GM19395 (cell line): Measurements from ENCODE around the gene NELL1.

ENCODE experiments used
- ATAC-seq: cut with Tn5 transposase; IDR thresholded peaks from one replicate; pipeline ENCODE4 v1.9.1; 2021; ENCODE audit warnings: mild to moderate bottlenecking, moderate library complexity; ENCODE audit not compliant: unreplicated experiment

Gene NELL1

GRCh38 chr11:20668131-20668809, 1.1 kb upstream of the NELL1 start:
- ATAC-seq = no peak

GRCh38 chr11:20669820-20670684, 666 bp downstream of the NELL1 start:
- no peak for ATAC-seq

DNA sequence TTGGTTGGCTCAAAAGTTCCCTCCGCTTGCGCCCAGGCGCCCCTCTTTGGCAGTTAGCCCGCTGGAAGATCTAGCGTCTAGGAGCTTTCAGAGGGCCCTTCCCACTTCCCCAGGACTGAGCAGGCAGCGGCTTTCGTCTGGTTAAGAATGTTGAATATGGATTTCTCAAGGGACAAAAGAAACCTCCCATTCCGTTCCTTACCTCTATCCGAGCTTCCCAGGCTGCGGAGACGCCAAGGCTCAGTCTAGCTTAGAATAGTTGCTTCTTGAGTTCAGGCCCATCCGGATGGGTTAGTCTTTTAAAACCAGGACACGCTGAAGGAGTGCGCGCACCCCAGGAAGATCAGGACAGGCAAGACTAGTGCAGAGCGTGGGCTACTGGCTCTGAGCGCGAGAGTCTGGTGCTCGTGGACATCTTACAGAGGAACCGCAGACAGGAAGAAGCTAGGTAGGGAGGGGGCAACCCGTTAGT, 1.6 kb downstream of the NELL1 start:
- no peak for ATAC-seq

- ATAC-seq = no peak
Measured at GRCh38 chr11:20671856-20672546, 2.6 kb downstream of the NELL1 start.

- no peak for ATAC-seq
Measured at GRCh38 chr11:20672575-20672974, 3.2 kb downstream of the NELL1 start.

- ATAC-seq = no peak
Measured at GRCh38 chr11:20676658-20677057, 7.3 kb downstream of the NELL1 start.

DNA sequence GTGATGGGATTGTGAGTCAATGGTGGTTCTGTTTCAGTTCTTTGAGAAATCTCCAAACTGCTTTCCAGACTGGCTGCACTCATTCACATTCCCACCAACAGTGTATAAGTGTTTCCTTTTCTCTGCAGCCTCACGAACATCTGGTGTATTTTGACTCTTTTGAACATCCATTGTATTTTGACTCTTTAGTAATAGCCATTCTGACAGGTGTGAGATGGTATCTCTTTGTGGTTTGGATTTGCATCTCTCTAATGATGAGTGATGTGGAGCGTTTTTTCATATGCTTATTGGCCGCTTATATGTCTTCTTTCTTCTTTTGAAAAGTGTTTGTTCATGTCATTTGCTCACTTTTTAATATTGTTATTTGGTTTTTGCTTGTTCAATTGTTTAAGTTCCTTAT, 19.4 kb downstream of the NELL1 start:
- no peak for ATAC-seq

- no peak for ATAC-seq
Measured at GRCh38 chr11:20707876-20708275, 38.5 kb downstream of the NELL1 start.

DNA sequence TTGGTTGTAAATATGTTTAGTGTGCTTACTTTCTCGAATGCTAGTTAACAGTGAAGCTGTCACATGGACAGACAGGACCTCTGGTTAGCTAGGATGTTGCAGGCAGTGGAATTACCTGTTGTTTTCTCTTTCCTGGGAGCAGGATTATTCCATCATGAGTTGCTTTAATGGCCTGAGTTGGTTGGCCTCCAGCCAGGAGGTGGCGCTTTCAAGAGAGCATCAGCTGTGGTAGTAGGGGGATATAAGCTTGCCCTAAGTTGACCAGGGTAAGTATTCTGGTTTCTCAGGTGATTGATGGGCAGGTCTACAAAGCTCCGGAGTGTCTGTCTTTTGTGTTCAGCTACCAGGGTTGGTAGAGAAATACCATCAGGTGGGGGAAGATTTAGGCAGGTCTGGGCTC, 43.5 kb downstream of the NELL1 start:
- no peak for ATAC-seq

DNA sequence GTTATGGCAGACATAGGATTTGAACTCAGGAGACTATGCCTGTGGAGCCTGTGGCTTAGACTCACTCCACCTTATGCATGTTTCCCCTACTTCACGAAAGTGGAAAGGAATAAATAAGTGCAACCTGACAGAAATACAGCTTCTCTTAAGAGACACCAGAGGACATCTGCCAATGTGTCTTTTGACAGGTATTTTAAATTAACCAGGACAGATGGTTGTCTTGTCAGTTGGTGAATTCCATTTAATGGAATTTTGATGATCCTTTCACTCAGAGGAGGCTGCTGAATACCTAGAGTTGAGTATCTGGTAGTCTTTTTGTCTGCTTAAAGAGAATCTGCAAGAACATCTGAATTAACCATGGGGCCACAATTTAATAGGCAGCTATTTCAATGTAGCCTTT, 46.1 kb downstream of the NELL1 start:
- no peak for ATAC-seq

DNA sequence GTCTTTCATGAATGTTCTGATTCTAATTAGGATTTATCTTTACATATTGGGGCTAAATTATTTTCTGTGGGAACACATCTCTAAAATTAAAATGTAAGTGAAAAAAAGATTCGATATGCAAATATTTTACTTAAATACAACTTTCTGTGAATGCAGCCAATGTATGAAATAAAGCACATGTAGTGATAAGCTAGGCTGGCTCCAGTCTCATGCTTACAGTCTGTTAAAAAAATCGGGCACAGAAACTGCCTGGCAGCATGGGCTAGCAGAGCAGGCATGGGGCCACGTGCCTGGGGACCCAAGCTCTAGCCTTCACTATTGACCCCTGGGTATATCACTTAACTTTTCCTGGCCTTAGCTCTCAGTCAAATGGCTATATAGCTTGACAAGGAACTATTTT, 46.5 kb downstream of the NELL1 start:
- no peak for ATAC-seq

DNA sequence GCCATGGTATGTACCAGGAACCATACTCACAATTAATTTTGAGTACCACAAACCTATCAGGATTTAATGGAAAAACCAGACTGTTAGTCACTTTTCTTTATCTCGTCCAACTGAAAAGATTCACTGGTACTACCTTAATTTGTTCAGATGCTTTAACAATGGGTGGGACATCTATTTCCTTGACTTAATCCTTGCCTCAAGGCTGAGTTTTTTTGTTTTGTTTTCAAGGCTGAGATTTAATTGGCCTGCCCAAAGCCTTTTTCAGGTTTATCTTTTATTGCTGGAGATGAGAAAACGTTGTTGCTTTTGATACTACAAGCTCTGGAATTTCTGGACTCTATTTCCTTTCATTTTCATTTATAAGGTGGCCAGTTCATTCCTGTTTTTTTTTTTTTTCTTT, 50.4 kb downstream of the NELL1 start:
- ATAC-seq = no peak

GRCh38 chr11:20723366-20723765, 54.0 kb downstream of the NELL1 start:
- ATAC-seq = no peak

DNA sequence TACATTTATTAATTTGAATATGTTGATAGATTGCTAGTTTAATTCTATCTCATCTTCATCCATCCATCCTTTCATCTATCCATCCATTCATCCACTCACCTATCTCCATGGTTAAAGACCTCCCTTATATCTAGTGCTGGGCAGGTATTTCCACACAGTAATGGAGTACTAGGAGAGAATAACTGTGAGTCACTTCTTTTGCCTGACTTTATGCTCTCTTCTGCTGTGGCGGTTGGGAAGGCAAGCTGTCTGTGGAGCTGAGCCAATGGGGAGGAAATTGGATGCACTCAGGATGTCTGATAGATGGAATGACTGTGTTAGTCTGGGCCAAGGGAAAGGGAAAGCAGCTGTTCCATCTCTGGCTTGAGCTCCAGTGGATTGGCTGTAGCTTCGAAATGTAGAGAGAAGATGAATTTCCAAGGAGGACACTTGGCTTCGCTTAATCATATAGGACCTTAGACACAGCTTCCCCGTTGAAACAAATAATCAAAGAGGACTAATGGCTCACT, 60.3 kb downstream of the NELL1 start:
- no peak for ATAC-seq

GRCh38 chr11:20731676-20732215, 62.4 kb downstream of the NELL1 start:
- no peak for ATAC-seq

DNA sequence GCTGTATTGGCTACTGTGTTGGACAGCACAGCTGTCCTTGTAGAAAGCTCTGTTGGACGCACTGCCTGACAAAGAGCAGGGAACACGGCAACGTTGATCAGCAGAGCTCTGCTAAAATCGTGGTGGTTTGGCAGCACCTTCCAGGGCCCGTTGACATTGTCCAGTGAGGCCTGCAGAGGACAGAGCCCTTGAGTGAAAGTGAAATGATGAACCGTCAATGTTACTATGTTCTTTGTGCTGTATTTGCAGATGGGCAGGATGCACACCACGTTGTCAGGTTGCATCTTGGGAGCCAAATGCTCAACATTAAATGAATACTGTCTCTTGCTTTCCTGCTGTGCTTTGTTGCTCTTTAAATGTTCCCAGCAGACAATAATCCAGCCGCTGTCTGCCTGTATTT, 69.7 kb downstream of the NELL1 start:
- no peak for ATAC-seq

GRCh38 chr11:20739577-20739976, 70.2 kb downstream of the NELL1 start:
- no peak for ATAC-seq

- ATAC-seq = no peak
Measured at GRCh38 chr11:20754933-20755332, 85.5 kb downstream of the NELL1 start.

GRCh38 chr11:20759541-20759940, 90.2 kb downstream of the NELL1 start:
- no peak for ATAC-seq

DNA sequence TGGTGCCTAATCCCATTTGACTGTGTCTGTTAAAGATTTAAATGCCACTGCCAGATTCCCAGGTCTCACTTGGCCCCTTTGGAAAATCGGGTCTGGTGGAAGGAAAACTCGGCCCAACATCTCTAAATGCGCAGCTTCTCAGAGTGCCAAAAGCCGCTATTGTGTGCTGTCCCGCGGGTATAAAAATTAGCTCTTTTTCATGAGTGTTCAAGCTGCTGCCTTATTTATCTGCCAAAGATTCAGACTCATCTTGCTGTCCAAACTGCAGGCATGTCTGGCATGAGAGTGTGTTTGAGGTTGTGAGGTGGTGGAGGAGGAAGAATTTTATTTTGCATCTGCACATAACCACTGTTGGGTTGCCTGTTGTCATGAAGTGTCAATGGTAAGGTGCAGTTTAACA, 91.4 kb downstream of the NELL1 start:
- ATAC-seq = no peak
